HG03095 (cell line): ENCODE data around the gene FAT1.

Experiments
- ATAC-seq: cut with Tn5 transposase; IDR thresholded peaks from one replicate; pipeline ENCODE4 v1.9.1; 2021; ENCODE audit warnings: moderate library complexity; ENCODE audit not compliant: unreplicated experiment

Gene FAT1

DNA sequence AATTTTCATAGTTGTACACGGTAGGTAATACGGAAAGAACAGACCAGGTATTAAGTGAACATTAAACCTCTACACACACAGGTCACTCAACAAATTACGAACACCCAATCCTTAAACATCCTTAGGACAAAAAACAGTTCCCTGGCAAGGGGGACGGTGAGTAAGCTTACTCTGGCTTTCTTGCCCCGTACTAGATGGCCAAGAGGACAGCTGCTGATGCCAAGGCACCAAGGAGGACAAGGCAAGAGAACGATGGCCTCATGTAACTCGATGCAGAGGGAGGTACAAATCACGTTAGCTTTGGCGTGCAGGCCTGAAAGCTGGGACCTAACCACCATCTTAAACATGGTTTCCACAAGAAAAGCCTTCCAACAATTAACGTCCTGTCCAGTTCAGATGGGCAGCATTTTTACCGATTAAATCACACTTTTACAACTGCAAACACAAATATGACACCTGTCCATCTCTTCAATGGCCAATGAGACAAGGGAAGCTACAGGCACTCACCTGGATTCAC lies 23.7 kb downstream of the FAT1 start:
- ATAC-seq: no peak

DNA sequence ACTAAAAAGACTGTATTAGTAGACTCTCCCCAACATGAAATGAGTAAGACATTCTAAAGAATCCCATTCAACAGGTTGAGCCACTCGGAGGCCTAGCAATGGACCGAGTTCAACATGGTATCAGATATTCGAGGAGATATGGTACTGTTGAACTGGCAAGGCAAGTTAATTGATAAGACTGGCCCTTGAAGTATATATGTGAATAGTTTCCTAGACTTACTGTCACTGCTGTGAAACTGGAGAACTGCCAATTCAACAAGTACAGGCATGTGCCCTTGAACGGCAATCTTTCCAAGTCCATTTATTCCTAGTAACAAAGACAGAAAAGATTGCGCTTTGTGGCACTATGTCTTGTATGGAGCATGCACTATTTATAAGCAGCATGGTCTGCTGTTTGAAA lies 24.4 kb downstream of the FAT1 start:
- no peak for ATAC-seq

DNA sequence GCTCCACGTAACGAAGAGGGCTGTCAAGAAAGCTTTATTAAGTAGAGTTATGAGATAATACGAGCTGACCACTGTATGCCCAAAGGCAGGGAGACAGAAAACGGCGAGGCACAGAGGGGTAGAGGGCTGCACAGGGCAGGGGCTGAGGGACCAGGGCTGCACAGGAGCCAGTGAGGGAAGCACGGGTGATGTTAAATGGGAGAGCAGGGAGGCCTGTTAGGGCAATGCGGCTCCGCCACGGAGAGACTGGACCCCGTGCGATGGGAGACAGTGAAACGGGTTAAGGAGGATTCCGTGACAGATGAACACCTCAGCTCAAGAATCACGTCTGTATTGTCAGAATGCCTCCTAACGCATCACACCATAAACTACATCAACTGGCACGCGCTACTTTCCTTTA lies 25.1 kb downstream of the FAT1 start:
- ATAC-seq: no peak

DNA sequence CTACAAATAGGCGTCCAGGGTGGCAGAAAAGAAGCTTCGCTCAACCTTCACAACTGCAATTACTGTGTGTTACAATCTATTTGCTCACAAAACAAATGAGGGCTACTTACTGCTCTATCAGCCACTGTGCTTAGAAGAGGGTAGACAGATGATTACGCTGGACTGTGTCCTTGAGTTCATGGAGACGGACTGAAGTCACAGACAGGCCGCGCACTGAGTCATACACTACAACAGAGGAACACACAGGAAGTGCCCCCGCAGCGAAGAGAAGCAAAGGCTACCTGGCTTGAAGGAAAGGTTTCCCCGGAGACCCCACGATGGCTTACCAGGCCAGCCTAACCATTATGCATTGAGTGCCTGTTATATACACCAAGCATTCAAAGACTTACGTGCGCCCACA lies 25.6 kb downstream of the FAT1 start:
- no peak for ATAC-seq

DNA sequence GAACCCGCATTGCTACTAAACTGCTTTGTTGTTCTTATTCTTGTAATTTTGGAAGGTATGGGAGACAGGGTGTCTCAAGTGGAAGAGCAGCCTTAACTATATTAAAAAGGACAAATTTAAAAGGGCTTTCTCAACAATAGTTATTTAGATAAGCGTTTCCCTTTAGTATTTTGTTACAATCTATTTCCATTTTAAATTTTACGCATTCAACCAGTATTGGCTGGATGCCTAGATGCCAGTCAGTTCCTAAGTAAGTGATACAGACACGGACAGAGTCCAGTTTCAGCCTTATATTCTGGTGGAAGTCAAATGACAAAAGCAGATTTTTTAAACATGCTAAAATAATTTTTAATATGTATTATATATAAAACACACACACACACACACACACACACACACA lies 28.3 kb downstream of the FAT1 start:
- ATAC-seq: no peak

DNA sequence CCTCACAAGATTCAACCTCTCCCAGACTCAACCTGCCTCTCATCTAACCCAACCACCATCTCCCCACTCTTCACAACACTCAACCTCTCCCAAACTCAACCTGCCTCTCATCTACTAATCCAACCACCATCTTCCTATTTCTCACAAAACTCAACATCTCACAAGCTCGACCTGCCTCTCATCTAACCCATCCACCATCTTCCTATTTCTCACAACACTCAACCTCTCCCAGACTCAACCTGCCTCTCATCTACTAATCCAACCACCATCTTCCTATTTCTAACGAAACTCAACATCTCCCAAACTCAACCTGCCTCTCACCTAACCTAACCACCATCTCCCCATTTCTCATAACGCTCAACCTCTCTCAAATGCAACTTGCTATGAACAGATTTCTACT lies 29.8 kb downstream of the FAT1 start:
- ATAC-seq: no peak

DNA sequence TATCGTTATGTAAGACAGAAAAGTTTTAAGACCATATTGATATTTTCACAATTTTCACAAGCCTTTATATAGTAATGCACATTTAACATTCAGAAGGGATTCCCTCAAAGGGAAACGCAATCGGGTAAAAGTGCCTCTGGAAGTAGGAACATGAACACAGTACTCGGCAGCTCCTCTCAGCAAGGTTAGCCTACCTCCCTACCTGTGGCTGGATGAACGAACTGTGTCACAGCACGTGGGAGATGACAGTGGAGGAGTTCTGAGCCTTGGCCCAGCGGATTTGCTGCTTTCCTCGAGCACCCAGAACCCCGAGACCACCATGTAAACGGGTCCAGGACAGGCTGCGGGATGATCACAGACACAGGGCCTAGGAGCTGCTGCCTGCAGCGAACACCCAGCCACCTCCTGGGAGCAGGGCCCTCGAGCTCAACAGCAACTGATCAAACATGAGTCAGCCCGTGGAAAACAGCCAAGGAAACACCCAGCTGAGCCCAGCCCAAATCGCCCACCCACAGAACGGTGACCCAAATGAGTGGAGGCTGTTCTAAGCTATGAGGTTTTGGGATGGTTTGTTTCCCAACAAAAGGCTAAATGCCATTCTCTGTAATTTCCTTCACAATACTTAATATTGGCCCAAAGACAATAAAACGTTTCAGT lies 30.4 kb downstream of the FAT1 start:
- ATAC-seq: no peak

DNA sequence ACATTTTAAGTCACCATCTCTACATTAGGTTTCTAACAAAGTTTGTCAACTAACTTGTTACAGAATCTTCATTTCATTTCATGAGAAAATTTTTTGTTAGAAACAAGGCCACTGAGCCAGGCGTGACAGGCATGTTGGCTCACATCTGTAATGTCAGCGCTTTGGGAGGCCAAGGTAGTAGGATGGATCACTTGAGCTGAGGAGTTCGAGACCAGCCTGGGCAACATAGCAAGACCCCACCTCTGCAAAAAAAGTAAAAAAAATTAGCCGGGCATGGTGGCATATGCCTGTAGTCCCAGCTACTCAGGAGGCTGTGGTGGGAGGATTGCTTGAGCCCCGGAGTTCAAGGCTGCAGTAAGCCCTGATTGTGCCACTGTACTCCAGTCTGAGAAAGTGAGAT lies 32.3 kb downstream of the FAT1 start:
- no peak for ATAC-seq

DNA sequence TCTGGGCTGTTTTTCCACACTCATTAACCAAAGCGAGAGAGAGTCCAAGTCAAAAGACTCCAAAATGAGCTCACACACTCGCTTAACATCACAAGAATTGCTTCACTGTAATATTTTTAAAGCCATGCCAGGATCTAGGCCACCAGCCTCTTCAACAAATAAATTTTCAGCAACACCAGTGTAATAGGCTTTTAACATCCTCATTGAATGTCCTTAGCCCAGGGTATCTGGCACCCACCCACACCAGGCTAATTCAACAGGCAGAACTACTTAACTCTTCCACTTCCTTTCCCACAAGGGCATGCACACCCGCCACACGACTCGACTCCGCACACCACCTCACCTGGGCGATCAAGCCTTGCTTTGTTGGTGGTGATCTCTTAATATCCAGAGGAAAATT lies 34.2 kb downstream of the FAT1 start:
- ATAC-seq: no peak

DNA sequence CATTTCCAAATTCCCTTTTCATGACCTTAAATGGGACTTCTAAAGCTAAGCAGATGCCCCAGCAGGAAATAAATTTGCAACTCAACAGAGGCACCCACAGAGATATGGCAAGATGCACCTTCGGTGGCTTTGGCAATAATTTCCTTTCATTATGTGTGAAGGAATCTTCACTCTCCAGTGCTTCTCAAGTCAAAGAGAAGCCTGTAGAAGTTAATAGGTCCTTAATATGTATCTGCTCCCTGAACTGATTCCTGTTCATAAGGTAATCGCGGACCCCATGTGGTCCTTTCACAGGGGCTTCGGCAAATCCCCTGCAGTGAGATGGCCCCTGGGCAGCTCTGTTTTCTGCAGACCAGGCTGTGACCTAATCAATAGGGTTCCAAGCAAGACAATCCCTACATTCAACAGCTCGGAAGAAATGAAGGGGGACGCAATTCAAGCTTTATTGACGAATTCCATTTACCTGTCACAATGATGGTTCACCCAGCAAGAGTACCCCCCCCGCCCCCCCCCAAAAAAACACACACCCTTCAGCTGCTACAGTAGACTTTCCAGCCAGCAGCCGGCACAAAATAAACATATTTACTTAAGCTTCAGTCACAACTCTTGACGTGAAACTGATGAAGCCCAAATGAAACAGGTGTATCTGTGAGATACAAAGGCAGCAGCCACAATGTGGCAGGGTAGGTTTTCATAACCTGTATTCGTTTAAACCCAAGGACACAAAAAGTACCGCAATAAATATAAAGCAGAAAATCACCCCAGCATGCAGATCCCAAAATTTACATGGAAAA lies 35.3 kb downstream of the FAT1 start:
- no peak for ATAC-seq

DNA sequence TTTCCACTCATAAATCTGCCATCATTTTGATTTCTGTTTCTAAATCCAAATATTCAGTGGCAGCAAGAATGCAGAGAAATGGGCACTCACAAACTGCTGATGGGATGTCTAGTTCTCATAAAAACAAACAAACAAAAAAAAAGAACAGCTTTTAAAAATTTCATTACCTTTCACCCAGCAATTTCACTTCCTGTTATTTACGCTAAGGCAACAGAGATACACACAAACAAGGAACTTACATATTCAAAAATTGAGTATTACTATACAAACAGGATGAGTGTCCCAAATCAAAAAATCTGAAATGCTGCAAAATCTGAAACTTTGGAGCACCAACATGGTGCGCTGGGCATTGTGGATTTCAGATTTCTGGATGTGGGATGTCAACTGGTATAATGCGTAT lies 36.4 kb downstream of the FAT1 start:
- no peak for ATAC-seq

DNA sequence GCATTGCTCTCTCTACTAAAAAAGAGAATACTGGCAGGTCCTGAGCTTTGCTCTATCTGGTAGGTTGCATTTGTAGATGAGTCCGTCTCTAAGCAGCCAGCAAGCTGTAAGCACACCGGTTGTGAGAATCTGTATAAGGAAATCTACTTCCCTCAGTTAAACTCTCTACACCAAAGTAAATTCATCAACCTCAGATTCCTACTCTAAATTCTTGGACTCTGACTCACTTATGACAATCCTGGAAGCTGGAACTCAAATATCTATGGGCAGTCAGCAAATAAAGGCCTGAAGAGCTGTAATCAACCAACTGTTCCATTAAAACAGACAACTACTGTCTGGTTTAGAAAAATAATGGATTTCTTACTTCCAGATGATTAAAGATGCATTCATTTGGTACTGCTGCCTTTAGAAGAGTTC lies 37.9 kb downstream of the FAT1 start:
- no peak for ATAC-seq

DNA sequence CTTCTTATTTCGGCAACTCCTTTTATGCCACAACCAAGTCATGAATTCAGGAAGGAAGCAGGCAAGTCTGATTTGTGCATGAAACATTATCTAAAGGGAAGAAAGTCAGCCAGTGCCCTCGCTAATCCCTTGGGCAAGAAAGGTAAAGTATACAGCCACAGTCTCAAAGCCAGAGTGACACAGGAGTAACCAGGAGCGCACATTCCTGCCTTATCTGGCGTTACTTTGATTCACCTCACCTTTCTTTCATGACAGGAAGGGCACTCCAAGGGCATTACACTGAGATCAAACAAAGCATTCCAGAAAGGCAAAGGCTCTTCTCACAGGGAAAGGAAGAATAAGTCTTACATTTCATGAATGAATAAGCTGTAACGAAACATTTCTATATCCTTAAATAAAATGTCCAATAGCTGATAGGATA lies 38.8 kb downstream of the FAT1 start:
- ATAC-seq: no peak

DNA sequence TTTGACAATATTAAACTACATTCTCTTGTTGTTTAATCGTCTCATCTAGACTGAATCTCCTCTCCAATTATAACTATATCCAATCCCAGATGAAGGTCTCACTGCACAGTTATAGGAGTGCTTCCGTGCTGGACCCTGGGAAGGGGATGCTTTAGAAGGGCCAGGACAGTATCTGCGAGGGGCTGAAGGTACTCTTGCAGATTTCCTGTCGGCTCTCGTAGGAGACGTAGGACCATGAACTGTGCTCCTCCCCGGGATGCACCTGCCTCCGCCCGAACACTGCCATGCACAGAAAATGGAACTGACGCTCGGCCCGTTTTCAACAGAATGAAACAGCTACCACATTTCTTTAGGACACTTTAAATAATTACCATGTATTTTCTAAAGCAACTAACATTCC lies 39.4 kb downstream of the FAT1 start:
- ATAC-seq: no peak

DNA sequence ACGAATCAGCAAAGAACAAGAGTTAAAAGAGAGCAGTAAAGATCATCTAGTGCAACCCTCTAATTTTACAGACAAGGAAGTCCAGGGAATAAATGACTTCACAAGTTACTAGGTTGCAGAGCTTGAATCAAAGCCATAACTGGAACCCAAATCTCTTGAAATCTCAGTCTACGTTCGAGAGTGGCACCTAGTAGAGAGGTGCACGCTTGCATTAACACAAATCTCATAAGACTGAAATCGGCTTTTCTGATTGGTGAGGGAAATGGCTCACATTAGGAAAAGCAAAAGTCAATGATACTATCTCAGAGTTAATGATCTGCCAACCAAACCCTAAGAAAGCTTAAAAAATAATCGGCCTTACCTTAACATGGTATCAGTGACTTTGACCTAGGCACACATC lies 43.0 kb downstream of the FAT1 start:
- ATAC-seq: no peak

DNA sequence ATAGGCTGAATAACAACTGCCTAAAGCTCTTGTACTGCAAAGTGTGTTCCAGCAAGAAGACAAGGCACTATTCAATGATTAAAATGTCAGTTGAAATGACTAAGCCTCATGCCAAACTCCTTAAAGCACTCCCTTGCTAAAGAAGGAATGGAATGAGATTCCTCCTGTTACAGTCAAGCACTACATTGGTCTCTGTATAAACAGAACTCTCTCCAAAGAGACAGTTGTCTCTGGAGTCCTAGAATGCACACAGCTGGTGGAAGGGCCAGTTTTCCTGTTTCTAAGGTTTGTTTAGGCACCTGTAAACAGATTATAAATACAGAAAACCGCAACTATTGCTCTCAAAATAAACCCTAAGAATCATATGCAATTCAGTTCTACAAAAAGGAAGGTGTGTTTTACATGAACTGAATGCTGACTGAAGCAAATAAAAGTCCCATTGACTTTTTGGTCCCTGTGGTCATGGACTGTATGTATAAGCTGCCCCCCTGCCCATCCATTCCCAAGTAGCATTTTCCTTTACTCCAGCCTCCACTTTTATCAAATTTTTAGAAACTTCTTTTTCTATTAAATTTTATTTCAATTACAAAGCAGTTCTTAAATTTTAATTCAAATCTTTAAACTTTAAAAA lies 47.0 kb downstream of the FAT1 start:
- no peak for ATAC-seq

DNA sequence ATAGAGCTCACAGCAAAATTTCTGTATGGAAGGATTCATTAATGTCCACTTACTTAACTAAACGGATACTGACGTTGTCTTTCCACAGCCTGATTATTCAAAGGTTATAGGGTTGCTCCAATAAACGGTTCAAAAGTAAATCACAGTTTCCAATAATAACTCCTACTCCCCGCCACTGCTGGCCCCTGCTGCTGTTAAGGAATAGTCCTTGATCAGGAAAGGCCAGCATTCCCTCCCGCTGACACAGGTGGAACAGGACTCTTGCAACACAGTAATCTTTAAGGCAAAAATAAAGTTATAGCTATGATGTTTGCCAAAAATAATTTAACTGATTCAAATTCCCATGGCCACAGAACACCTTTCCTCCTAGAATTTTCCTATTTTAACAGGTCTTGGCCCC lies 53.9 kb downstream of the FAT1 start:
- no peak for ATAC-seq

DNA sequence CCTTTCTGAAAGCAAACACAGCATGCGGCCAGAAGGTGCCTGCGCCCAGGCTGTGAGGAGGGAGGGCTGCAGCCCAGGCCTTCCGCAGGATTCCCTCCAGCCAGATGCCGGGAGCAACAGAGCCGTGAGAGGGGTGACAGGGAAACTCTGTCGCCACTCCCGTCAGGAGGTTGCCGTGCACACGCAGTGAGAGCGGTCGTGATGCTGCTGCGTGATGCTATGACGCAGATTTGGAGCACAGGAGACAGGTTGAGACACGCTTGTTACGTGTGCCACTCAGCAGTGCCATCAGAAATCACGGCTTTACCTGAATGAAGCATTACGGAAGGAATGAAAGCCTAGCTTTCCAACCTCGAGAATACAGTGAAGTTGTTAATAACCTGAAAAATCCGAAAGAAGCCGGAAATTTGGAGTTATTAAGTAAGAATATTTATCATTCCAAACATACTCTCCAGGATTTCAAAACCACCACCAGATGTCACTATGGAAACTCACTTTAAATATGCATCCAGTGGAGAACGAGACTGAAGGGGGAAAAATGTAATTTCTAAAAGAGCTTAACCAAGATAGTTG lies 54.4 kb downstream of the FAT1 start:
- no peak for ATAC-seq

DNA sequence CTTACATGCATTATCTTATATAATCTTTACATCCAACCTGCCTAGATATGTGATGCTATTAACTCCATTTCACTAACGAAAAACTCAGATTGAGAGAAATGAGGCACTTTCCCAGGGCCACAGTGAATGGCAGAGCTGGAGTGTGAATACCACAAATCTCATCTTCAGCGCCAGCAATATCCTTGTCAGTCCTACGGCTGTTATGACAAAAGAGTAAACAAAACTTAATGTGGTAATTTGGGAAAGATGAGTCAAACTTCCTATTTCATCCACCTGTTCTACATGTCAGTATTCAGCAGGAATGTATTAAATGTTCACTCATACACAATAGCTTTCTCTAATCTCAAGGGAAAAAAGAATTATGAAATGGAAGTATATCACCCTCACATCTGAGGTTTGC lies 56.9 kb downstream of the FAT1 start:
- ATAC-seq: no peak

DNA sequence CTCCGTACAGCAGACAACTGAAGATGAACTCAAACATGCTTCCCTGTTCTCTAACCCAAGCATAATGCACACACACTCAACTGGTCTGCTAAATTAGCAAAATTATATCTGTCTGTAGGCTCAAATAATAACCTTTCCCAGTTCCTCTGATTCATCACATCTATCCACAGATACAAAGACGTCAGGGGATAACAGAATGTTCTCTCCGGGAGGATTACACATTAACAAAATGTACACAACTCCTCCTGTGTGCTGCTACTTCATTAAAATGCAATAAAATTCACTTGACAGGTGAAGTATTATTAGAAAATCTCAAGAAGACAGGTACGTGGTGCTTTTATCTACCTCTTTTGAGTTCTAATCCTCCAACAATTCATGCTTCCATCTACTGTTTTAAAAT lies 57.4 kb downstream of the FAT1 start:
- no peak for ATAC-seq

DNA sequence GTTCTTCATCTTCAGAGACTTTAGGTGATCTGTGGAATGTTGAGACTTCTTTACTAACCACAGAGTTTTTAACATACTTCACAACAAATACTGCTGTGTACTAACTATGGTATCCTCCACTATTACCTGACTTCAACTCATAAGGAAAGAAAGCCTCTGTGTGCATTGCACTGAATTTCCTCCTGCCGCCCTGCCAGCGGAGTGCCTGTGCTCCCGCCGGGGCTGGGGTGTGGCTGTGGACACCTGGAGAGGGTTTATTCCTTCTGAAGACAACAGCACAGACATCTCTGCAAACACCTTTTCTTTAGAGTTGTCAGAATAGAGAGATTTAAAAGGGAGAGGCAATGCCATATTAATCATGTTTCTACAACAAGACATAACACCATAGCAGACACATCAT lies 63.3 kb downstream of the FAT1 start:
- ATAC-seq: no peak

DNA sequence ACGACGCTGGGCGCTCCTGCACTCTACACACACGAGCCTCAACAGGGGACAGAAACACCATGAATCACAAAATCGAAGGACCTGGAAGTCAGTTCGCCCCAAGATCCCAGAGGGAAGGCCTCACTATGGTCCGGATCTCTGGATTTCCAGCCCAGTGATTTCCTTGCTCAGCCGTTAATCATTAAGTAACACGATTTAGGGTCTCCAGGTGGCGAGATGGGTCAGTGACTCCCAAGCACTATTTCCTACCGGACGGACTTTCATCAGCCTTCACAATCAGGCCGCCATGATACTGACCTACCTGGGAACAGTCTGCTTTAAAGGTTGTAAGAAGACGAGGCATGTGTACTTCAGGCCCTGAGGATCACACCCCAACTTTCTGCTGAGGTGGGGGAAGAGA lies 63.7 kb downstream of the FAT1 start:
- no peak for ATAC-seq
